Measurements from ENCODE around the gene ANGEL1. TPM values are rescaled to one million over a fixed set of nuclear protein-coding genes. Genes with fewer than 3 reads are reported as not detected.

ANGEL1 gene
- total RNA-seq, 4 donors from 2014 or later: 7.9 to 15.8 (median 11.3) TPM

DNA sequence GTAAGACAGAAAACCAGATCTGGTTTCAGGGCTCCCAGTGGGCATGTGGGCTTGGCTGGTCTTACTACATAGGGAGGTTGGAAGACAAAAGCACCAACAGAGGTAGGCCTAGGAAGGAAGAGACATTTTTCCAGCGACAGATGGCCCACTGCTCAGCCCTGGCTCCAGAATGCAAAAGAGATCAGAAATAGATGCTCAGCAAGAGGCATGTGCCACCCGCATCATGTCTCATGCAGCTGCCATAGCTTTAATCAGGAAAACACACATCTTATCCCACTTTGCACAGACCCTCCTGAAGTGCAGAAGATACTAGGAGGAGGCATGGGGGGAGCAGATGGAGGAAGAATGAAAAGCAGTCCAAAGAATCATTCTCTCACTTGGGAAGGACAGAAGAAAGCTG is 26.1 kb downstream of the ANGEL1 start:
- peaks cover 15 to 40% (median 32%) of the 10 kb centered on the region in 4 donors for H3K4me1 ChIP-seq
- H3K36me3 ChIP-seq: peaks cover 32 to 87% (median 70%) of the 10 kb centered on the region in 4 donors
- no peaks in the 10 kb centered on the region for H3K9me3 ChIP-seq
- no peak overlapping the region for H3K4me3 ChIP-seq
- intact Hi-C loops (cut with DNase I): no loop called here
- peak; percentile 60 for DNase-seq (ENCODE audit: extremely low spot score)
- H3K27ac ChIP-seq (replicated peaks in 1 of 4): no peak overlapping the region
- TF ChIP-seq, protein P1, sequence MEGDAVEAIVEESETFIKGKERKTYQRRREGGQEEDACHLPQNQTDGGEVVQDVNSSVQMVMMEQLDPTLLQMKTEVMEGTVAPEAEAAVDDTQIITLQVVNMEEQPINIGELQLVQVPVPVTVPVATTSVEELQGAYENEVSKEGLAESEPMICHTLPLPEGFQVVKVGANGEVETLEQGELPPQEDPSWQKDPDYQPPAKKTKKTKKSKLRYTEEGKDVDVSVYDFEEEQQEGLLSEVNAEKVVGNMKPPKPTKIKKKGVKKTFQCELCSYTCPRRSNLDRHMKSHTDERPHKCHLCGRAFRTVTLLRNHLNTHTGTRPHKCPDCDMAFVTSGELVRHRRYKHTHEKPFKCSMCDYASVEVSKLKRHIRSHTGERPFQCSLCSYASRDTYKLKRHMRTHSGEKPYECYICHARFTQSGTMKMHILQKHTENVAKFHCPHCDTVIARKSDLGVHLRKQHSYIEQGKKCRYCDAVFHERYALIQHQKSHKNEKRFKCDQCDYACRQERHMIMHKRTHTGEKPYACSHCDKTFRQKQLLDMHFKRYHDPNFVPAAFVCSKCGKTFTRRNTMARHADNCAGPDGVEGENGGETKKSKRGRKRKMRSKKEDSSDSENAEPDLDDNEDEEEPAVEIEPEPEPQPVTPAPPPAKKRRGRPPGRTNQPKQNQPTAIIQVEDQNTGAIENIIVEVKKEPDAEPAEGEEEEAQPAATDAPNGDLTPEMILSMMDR (IDR thresholded peaks at IDR 0.05): no peak
- no peak for TF ChIP-seq POLR2A (IDR thresholded peaks at IDR 0.05; ENCODE audit: low read depth)
- no peak for TF ChIP-seq EP300 (IDR thresholded peaks at IDR 0.05)
- no peak for TF ChIP-seq POLR2AphosphoS5 (IDR thresholded peaks at IDR 0.05)
- no peaks in the 10 kb centered on the region for H3K27me3 ChIP-seq
- WGBS: 71% methylated on average over 1 of the region's 2 CpGs

DNA sequence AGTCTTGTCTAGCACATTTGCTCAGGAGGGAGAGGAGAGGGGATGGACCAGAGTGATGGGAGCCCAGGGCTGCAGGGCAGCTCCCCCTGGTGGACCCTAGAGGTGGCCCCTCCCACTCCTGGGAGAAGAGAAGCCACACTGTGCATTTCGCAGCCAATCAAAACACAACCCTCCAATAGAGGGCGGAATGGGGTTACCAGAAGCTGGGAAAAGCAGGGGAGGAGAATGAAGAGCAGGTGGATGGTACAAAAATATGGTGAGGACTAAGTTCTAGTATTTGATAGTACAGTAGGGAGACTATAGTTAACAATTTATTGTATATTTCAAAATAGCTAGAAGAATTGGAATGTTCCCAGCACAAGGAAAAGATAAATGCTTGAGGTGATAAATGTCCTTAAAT is 27.8 kb downstream of the ANGEL1 start:
- H3K27ac ChIP-seq (replicated peaks in 1 of 4): no peak overlapping the region
- DNase-seq (ENCODE audit: extremely low spot score): peak; percentile 92
- peaks cover 22 to 81% (median 56%) of the 10 kb centered on the region in 4 donors for H3K36me3 ChIP-seq
- H3K27me3 ChIP-seq: no peaks in the 10 kb centered on the region
- no peaks in the 10 kb centered on the region for H3K9me3 ChIP-seq
- 28% methylated on average over 2 of the region's 2 CpGs for WGBS
- peaks cover 20 to 49% (median 42%) of the 10 kb centered on the region in 4 donors for H3K4me1 ChIP-seq
- H3K4me3 ChIP-seq: no peak overlapping the region
- intact Hi-C loops (cut with DNase I): loop anchor here (2.0 kb wide), 1 partner anchor 74 kb away; no protein-coding TSS in a partner anchor
- TF ChIP-seq POLR2AphosphoS5 (IDR thresholded peaks at IDR 0.05): peak; percentile 21 to 47
- TF ChIP-seq, protein P1 (IDR thresholded peaks at IDR 0.05): peak; percentile 70 to 82 (median 74)
- TF ChIP-seq EP300 (IDR thresholded peaks at IDR 0.05): no peak

DNA sequence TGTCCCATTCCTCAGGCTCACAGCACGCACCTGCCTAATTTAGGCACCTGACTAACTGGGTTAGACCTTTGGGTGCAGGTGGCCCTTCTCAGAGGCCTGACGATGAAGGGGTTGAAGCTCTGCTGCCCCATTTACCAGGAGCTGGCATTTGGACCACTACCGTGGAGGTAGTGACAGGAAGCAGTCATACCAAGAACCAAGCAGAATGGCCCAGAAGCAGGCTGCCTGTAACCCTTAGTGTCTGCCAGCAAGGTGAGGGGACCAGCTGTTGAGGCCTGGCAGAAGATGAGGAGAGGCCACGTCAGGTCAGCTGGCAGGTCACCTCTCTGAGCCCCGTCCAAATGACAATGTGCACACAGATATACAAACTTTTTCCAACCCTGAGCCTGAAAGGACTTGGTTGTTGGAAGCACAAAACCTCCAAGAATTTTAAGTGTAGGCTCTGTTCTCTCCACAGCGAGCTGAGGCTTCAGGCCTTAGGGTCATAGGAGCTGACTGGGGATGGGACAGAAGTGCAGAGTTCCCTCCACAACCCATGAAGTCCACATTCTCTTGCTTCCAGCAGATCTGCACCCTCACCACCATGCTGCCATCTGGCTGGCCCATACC is 28.3 kb downstream of the ANGEL1 start:
- TF ChIP-seq, protein P1 (IDR thresholded peaks at IDR 0.05): no peak
- TF ChIP-seq POLR2AphosphoS5 (IDR thresholded peaks at IDR 0.05) (no peak), POLR2A (IDR thresholded peaks at IDR 0.05; ENCODE audit: low read depth) (no peak), EP300 (IDR thresholded peaks at IDR 0.05) (no peak)
- Histone ChIP-seq H3K9me3 (no peaks in the 10 kb centered on the region), H3K4me3 (no peak overlapping the region), H3K27ac (replicated peaks in 1 of 4) (no peak overlapping the region), H3K27me3 (no peaks in the 10 kb centered on the region), H3K4me1 (peaks cover 20 to 49% (median 42%) of the 10 kb centered on the region in 4 donors), H3K36me3 (peaks cover 19 to 80% (median 56%) of the 10 kb centered on the region in 4 donors)
- WGBS: 89% methylated on average over 6 of the region's 6 CpGs
- DNase-seq (ENCODE audit: extremely low spot score): peak; percentile 68
- intact Hi-C loops (cut with DNase I): loop anchor here (2.0 kb wide), 1 partner anchor 74 kb away; no protein-coding TSS in a partner anchor

DNA sequence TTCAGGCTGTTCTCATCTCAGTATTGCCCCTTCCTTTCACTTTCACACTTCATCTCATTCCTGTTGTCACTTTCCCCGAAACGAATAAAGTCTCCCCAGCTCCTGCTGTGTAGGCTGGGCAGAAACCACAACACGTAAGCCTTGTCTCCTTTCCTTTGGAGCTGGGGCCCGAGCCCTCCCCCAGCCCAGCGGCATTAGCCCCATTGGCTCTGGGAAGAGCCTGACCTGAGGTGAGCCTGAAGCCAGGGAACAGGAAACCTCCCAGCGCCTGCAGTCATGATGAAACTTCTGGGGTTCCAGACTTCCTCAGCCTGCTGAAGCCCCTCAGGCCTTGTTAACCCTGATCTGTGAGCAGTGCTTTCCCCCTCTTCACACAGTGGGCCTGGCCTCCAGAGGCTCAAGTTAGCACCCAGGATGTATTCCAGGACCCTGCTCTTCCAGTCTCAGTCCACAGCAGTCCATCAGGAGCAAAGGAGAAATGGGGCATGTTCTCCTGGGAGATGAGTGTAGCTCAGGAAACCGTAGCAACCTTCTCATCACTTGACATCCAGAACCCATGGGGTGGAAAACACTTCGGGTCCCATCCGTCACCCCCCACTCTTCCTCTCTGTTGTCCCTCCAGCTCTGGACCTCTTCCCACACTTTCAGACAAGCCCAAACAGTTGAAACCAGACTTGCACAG is 29.7 kb downstream of the ANGEL1 start:
- intact Hi-C loops (cut with DNase I): no loop called here
- Histone ChIP-seq H3K4me1 (peaks cover 20 to 49% (median 42%) of the 10 kb centered on the region in 4 donors), H3K36me3 (peaks cover 7 to 77% (median 54%) of the 10 kb centered on the region in 4 donors), H3K9me3 (no peaks in the 10 kb centered on the region), H3K27me3 (no peaks in the 10 kb centered on the region), H3K27ac (replicated peaks in 1 of 4) (peak overlapping the region; percentile 32 to 65 (median 45)), H3K4me3 (no peak overlapping the region)
- TF ChIP-seq POLR2A (IDR thresholded peaks at IDR 0.05; ENCODE audit: low read depth) (no peak), POLR2AphosphoS5 (IDR thresholded peaks at IDR 0.05) (no peak), EP300 (IDR thresholded peaks at IDR 0.05) (no peak)
- TF ChIP-seq, protein P1 (IDR thresholded peaks at IDR 0.05): no peak
- WGBS: 65% methylated on average over 9 of the region's 9 CpGs
- peak; percentile 86 for DNase-seq (ENCODE audit: extremely low spot score)
